ENCODE results near the gene LRFN2.

The LRFN2 gene

GRCh38 chr6:40568062-40568708, 19.0 kb downstream of the LRFN2 start:
- Histone ChIP-seq H3K4me2 (ENCODE audit: low read length) (no peak overlapping the region), H3K36me3 (ENCODE audit: control insufficient read depth, insufficient read depth, low read length) (no peaks in the 10 kb centered on the region), H3K9ac (no peak overlapping the region), H3K79me2 (no peaks in the 10 kb centered on the region), H2AFZ (no peak overlapping the region), H3K27me3 (ENCODE audit: control insufficient read depth, insufficient read depth, low read length) (no peaks in the 10 kb centered on the region), H3K9me3 (ENCODE audit: control insufficient read depth, low read length) (no peaks in the 10 kb centered on the region), H3K4me3 (ENCODE audit: low read depth, low read length) (no peak overlapping the region), H3K27ac (no peak overlapping the region), H3K4me1 (no peaks in the 10 kb centered on the region)
- TF ChIP-seq CTCF (IDR thresholded peaks at IDR 0.05): no peak

- Histone ChIP-seq H3K79me2 (no peaks in the 10 kb centered on the region), H3K4me2 (ENCODE audit: low read length) (no peak overlapping the region), H3K4me1 (no peaks in the 10 kb centered on the region), H3K4me3 (ENCODE audit: low read depth, low read length) (no peak overlapping the region), H3K27ac (no peak overlapping the region), H3K9me3 (ENCODE audit: control insufficient read depth, low read length) (no peaks in the 10 kb centered on the region), H2AFZ (no peak overlapping the region), H3K9ac (no peak overlapping the region), H3K27me3 (ENCODE audit: control insufficient read depth, insufficient read depth, low read length) (no peaks in the 10 kb centered on the region), H3K36me3 (ENCODE audit: control insufficient read depth, insufficient read depth, low read length) (no peaks in the 10 kb centered on the region)
- no peak for TF ChIP-seq CTCF (IDR thresholded peaks at IDR 0.05)
Measured at GRCh38 chr6:40563111-40563510, 24.1 kb downstream of the LRFN2 start.

- no peak overlapping the region for H3K27ac ChIP-seq
- no peak for TF ChIP-seq CTCF (IDR thresholded peaks at IDR 0.05)
- H3K4me2 ChIP-seq (ENCODE audit: low read length): no peak overlapping the region
Measured at GRCh38 chr6:40559056-40559455, 28.1 kb downstream of the LRFN2 start.

GRCh38 chr6:40558102-40558501, 29.1 kb downstream of the LRFN2 start:
- no peaks in the 10 kb centered on the region for H3K4me1 ChIP-seq
- H3K4me3 ChIP-seq (ENCODE audit: low read depth, low read length): no peak overlapping the region
- no peaks in the 10 kb centered on the region for H3K36me3 ChIP-seq (ENCODE audit: control insufficient read depth, insufficient read depth, low read length)
- H3K4me2 ChIP-seq (ENCODE audit: low read length): no peak overlapping the region
- no peak overlapping the region for H2AFZ ChIP-seq
- no peak overlapping the region for H3K9ac ChIP-seq
- no peaks in the 10 kb centered on the region for H3K9me3 ChIP-seq (ENCODE audit: control insufficient read depth, low read length)
- H3K27me3 ChIP-seq (ENCODE audit: control insufficient read depth, insufficient read depth, low read length): no peaks in the 10 kb centered on the region
- no peak overlapping the region for H3K27ac ChIP-seq
- TF ChIP-seq CTCF (IDR thresholded peaks at IDR 0.05): no peak
- no peaks in the 10 kb centered on the region for H3K79me2 ChIP-seq

More at GRCh38 chr6:40559056-40559455, 28.1 kb downstream of the LRFN2 start:
- Histone ChIP-seq H3K36me3 (ENCODE audit: control insufficient read depth, insufficient read depth, low read length) (no peaks in the 10 kb centered on the region), H3K9ac (no peak overlapping the region), H2AFZ (no peak overlapping the region), H3K27me3 (ENCODE audit: control insufficient read depth, insufficient read depth, low read length) (no peaks in the 10 kb centered on the region), H3K9me3 (ENCODE audit: control insufficient read depth, low read length) (no peaks in the 10 kb centered on the region), H3K4me1 (no peaks in the 10 kb centered on the region), H3K4me3 (ENCODE audit: low read depth, low read length) (no peak overlapping the region), H3K79me2 (no peaks in the 10 kb centered on the region)

- no peak overlapping the region for H3K4me2 ChIP-seq (ENCODE audit: low read length)
- no peak overlapping the region for H3K27ac ChIP-seq
- no peak overlapping the region for H3K4me3 ChIP-seq (ENCODE audit: low read depth, low read length)
- no peak overlapping the region for H3K9ac ChIP-seq
- no peak overlapping the region for H2AFZ ChIP-seq
- no peaks in the 10 kb centered on the region for H3K36me3 ChIP-seq (ENCODE audit: control insufficient read depth, insufficient read depth, low read length)
- no peaks in the 10 kb centered on the region for H3K79me2 ChIP-seq
- no peak for TF ChIP-seq CTCF (IDR thresholded peaks at IDR 0.05)
- no peaks in the 10 kb centered on the region for H3K4me1 ChIP-seq
- no peaks in the 10 kb centered on the region for H3K27me3 ChIP-seq (ENCODE audit: control insufficient read depth, insufficient read depth, low read length)
- no peaks in the 10 kb centered on the region for H3K9me3 ChIP-seq (ENCODE audit: control insufficient read depth, low read length)
Measured at GRCh38 chr6:40556881-40557280, 30.3 kb downstream of the LRFN2 start.

Data from parathyroid adenoma (tissue), 2 donors.